Body of pancreas (tissue), 4 donors: Measurements from ENCODE around the gene PTP4A2.

ENCODE experiments used
- POLR2A ChIP-seq, 3 donors: fragments of 450-650 bp; IDR thresholded peaks; one replicate each; pipeline ENCODE4 v1.6.1; 2016; ENCODE audit warnings: antibody characterized with exemption in 3 of 3, mild to moderate bottlenecking in 2 of 3
- TF ChIP-seq, protein P1 (sequence below), 7 experiments: fragments of 450-650 bp in 4 of 7; fragments of 200-600 bp in 3 of 7; sonication (generic) in 3 of 7; IDR thresholded peaks; one replicate each; pipeline ENCODE4 v1.5.1; 2016 to 2019; ENCODE audit warnings: antibody characterized with exemption in 7 of 7

- TF ChIP-seq POLR2A (IDR thresholded peaks at IDR 0.05): no peak
- TF ChIP-seq, protein P1, sequence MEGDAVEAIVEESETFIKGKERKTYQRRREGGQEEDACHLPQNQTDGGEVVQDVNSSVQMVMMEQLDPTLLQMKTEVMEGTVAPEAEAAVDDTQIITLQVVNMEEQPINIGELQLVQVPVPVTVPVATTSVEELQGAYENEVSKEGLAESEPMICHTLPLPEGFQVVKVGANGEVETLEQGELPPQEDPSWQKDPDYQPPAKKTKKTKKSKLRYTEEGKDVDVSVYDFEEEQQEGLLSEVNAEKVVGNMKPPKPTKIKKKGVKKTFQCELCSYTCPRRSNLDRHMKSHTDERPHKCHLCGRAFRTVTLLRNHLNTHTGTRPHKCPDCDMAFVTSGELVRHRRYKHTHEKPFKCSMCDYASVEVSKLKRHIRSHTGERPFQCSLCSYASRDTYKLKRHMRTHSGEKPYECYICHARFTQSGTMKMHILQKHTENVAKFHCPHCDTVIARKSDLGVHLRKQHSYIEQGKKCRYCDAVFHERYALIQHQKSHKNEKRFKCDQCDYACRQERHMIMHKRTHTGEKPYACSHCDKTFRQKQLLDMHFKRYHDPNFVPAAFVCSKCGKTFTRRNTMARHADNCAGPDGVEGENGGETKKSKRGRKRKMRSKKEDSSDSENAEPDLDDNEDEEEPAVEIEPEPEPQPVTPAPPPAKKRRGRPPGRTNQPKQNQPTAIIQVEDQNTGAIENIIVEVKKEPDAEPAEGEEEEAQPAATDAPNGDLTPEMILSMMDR (IDR thresholded peaks at IDR 0.05): no peak
These were observed 63.2 kb downstream of the PTP4A2 start for GRCh38 chr1:31874942-31875341.
